Endothelial cell (in vitro differentiated cells): Measurements from ENCODE around the gene LEKR1. TPM values are rescaled to one million over a fixed set of nuclear protein-coding genes. Genes with fewer than 3 reads are reported as not detected.
"Not testable (repeated sequence)": the region's sequence is repeated elsewhere in the genome, so short reads cannot be mapped to it uniquely, and the experiment has no call there.

ENCODE experiments used
- DNase-seq: peaks from one replicate; pipeline ENCODE4 v3.0.0; 2021; ENCODE audit warnings: low spot score
- H3K27ac Mint-ChIP-seq: one replicate; pipeline ENCODE4 v1.8.0; 2021; ENCODE audit warnings: mixed read lengths, inconsistent platforms; ENCODE audit not compliant: unreplicated experiment
- H3K27me3 Mint-ChIP-seq: one replicate; pipeline ENCODE4 v1.8.0; 2021; ENCODE audit warnings: mild to moderate bottlenecking, moderate library complexity, mixed read lengths, inconsistent platforms; ENCODE audit not compliant: unreplicated experiment
- H3K36me3 Mint-ChIP-seq: one replicate; pipeline ENCODE4 v1.8.0; 2021; ENCODE audit warnings: mild to moderate bottlenecking, low read depth, mixed read lengths, inconsistent platforms; ENCODE audit not compliant: unreplicated experiment
- H3K4me1 Mint-ChIP-seq: one replicate; pipeline ENCODE4 v1.8.0; 2021; ENCODE audit warnings: mild to moderate bottlenecking, mixed read lengths, inconsistent platforms; ENCODE audit not compliant: unreplicated experiment
- H3K4me3 Mint-ChIP-seq: one replicate; pipeline ENCODE4 v1.8.0; 2021; ENCODE audit warnings: mild to moderate bottlenecking, mixed read lengths, inconsistent platforms; ENCODE audit not compliant: unreplicated experiment
- H3K9me3 Mint-ChIP-seq: one replicate; pipeline ENCODE4 v1.8.0; 2021; ENCODE audit warnings: mixed read lengths, inconsistent platforms; ENCODE audit not compliant: unreplicated experiment
- total RNA-seq: library from RNA; stranded (reverse); fragmentation: NEBNext Ultra II Directional; extraction: Animal tissue kit (Norgen Biotek cat#: 25700); gene quantifications from one replicate; pipeline ENCODE4 v1.2.1, GENCODE V29; 2021; ENCODE audit not compliant: unreplicated experiment
- TF ChIP-seq, protein P1 (sequence below): fragments of 200-600 bp; sonication (generic); IDR thresholded peaks from one replicate; pipeline ENCODE4 v1.5.0; 2021; ENCODE audit warnings: antibody characterized with exemption; ENCODE audit not compliant: unreplicated experiment

LEKR1 gene
- total RNA-seq, 1 donor from 2014 or later = 0.18 TPM

DNA sequence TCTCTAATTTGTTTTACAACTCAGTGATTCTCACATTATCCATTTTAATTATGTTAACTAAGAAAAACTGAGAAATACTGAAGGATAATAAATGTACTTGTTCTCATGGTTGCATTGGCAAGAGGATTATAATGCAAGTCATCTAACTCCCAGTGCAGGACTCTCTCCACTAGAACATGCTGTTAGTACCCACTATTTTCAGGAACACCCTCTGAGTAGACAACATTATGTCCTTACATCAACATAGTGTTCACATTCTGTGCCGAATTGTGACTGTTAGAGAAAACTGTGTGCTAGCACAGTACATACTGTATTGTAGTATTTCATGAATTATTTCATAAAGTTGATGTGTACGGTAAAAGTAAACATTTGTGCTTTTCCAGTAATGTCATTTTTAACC, 80.1 kb downstream of the LEKR1 start:
- no peaks in the 10 kb centered on the region for H3K9me3 Mint-ChIP-seq
- no peaks in the 10 kb centered on the region for H3K4me1 Mint-ChIP-seq
- H3K27ac Mint-ChIP-seq = no peak overlapping the region
- no peak for DNase-seq
- H3K4me3 Mint-ChIP-seq = no peak overlapping the region
- no peaks in the 10 kb centered on the region for H3K27me3 Mint-ChIP-seq
- no peaks in the 10 kb centered on the region for H3K36me3 Mint-ChIP-seq
- TF ChIP-seq, protein P1, sequence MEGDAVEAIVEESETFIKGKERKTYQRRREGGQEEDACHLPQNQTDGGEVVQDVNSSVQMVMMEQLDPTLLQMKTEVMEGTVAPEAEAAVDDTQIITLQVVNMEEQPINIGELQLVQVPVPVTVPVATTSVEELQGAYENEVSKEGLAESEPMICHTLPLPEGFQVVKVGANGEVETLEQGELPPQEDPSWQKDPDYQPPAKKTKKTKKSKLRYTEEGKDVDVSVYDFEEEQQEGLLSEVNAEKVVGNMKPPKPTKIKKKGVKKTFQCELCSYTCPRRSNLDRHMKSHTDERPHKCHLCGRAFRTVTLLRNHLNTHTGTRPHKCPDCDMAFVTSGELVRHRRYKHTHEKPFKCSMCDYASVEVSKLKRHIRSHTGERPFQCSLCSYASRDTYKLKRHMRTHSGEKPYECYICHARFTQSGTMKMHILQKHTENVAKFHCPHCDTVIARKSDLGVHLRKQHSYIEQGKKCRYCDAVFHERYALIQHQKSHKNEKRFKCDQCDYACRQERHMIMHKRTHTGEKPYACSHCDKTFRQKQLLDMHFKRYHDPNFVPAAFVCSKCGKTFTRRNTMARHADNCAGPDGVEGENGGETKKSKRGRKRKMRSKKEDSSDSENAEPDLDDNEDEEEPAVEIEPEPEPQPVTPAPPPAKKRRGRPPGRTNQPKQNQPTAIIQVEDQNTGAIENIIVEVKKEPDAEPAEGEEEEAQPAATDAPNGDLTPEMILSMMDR = no peak

DNA sequence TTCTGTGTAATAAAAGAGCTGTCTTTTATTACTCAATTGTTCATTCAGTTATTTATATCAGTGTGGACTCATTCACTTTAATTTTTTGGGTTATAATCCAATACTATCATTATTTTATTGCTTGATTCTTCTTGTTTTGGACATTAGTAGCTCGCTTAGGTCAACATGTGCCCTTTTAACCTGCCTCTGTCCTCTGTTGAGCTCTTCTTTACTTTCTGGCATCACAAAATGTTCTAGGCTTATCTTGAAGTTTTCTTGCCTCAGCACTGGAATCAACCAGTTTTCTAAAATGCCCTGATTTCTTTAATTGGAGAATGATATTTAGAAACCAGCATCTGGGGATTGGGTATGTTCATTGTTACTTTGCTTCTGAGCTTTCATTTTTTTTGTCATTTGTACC, 82.2 kb downstream of the LEKR1 start:
- no peaks in the 10 kb centered on the region for H3K4me1 Mint-ChIP-seq
- TF ChIP-seq, protein P1 = no peak
- no peak for DNase-seq
- H3K27me3 Mint-ChIP-seq = no peaks in the 10 kb centered on the region
- H3K4me3 Mint-ChIP-seq = no peak overlapping the region
- H3K36me3 Mint-ChIP-seq = no peaks in the 10 kb centered on the region
- no peaks in the 10 kb centered on the region for H3K9me3 Mint-ChIP-seq
- no peak overlapping the region for H3K27ac Mint-ChIP-seq

DNA sequence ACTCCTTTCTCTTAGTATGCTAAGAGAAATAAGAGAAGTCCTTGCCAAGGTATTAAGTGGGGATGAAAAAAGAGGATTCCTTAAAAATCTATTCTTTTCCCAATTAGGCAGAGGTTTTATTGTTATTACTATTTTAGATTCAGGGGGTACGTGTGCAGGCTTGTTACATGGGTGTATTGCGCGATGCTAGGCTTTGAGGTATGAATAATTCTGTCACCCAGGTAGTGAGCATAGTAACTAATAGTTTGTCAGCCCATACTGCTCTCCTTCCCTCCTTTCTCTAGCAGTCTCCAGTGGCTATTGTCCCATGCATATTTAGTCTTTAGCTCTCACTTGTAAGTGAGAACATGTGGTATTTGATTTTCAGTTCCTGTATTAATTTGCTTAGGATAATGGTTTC, 83.9 kb downstream of the LEKR1 start:
- no peaks in the 10 kb centered on the region for H3K9me3 Mint-ChIP-seq
- no peak overlapping the region for H3K27ac Mint-ChIP-seq
- H3K4me3 Mint-ChIP-seq = no peak overlapping the region
- TF ChIP-seq, protein P1 = no peak
- DNase-seq = no peak
- no peaks in the 10 kb centered on the region for H3K27me3 Mint-ChIP-seq
- H3K36me3 Mint-ChIP-seq = no peaks in the 10 kb centered on the region
- no peaks in the 10 kb centered on the region for H3K4me1 Mint-ChIP-seq

DNA sequence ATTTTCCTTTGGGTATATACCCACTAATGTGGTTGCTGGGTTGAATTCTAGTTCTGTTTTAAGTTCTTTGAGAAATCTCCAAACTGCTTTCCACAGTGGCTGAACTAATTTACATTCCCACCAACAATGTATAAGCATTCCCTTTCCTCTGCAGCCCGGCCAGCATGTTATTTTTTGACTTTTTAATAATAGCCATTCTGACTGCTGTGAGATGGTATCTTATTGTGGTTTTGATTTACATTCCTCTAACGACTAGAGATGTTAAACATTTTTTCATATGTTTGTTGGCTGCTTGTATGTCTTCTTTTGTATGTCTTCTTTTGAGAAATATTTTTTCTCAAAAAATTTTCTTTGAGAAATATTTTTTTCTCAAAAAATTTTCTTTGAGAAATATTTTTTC, 84.7 kb downstream of the LEKR1 start:
- not testable (repeated sequence) for H3K4me3 Mint-ChIP-seq, H3K36me3 Mint-ChIP-seq, H3K4me1 Mint-ChIP-seq, DNase-seq, H3K27ac Mint-ChIP-seq, H3K9me3 Mint-ChIP-seq, H3K27me3 Mint-ChIP-seq

DNA sequence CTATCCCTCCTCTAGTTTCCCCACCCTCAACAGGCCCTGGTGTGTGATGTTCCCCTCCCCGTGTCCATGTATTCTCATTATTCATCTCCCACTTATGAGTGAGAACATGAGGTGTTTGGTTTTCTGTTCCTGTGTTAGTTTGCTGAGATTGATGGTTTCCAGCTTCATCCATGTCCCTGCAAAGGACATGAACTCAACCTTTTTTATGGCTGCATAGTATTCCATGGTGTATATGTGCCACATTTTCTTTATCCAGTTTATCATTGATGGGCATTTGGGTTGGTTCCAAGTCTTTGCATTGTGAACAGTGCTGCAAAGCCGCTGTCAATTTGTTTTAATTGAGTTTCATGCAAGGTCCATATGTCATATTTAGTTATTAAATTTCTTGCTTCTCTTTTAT, 88.1 kb downstream of the LEKR1 start:
- not testable (repeated sequence) for H3K36me3 Mint-ChIP-seq, H3K9me3 Mint-ChIP-seq, H3K27ac Mint-ChIP-seq, DNase-seq, H3K4me1 Mint-ChIP-seq, H3K27me3 Mint-ChIP-seq, H3K4me3 Mint-ChIP-seq

DNA sequence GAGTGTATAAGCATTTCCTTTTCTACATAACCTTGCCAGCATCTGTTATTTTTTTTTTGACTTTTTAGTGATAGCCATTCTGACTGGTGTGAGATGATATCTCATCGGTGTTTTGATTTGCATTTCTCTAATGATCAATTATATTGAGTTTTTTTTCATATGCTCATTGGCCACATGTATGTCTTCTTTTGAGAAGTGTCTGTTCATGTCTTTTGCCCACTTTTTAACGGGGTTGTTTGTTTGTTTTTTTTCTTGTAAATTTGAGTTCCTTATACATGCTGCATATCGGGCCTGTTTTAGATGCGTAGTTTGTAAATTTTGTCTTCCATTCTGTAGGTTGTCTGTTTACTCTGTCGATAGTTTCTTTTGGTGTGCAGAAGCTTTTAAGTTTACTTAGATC, 89.2 kb downstream of the LEKR1 start:
- no peaks in the 10 kb centered on the region for H3K36me3 Mint-ChIP-seq
- H3K4me1 Mint-ChIP-seq = no peaks in the 10 kb centered on the region
- no peaks in the 10 kb centered on the region for H3K9me3 Mint-ChIP-seq
- H3K4me3 Mint-ChIP-seq = no peak overlapping the region
- TF ChIP-seq, protein P1 = no peak
- H3K27me3 Mint-ChIP-seq = no peaks in the 10 kb centered on the region
- no peak for DNase-seq
- no peak overlapping the region for H3K27ac Mint-ChIP-seq
